ENCODE results near the gene EIF3B. TPM values are rescaled to one million over a fixed set of nuclear protein-coding genes. Genes with fewer than 3 reads are reported as not detected.

The EIF3B gene
- total RNA-seq, 2 experiments from 2014 or later, result 181 to 225 TPM

GRCh38 chr7:2350055-2350454, 4.6 kb upstream of the EIF3B start:
- Histone ChIP-seq H2AFZ (ENCODE audit: low read length) (no peak overlapping the region), H3K4me3 (ENCODE audit: low read depth, low read length, poor library complexity, severe bottlenecking) (no peak overlapping the region), H3K9me3 (ENCODE audit: low read length) (no peaks in the 10 kb centered on the region), H3K27ac (ENCODE audit: low read depth, low read length, poor library complexity, severe bottlenecking) (no peak overlapping the region), H4K20me1 (ENCODE audit: insufficient read depth, low read length) (no peaks in the 10 kb centered on the region), H3K4me1 (ENCODE audit: insufficient read depth, low read length, poor library complexity, severe bottlenecking) (peaks cover 9% of the 10 kb centered on the region), H3K79me2 (ENCODE audit: insufficient read depth, low read depth, low read length) (peaks cover 20% of the 10 kb centered on the region), H3K4me2 (ENCODE audit: low read length) (no peak overlapping the region), H3K9me2 (ENCODE audit: insufficient read depth, low read length) (no peaks in the 10 kb centered on the region), H3K36me3 (ENCODE audit: insufficient read depth, low read length) (peaks cover 15% of the 10 kb centered on the region)
- ChIA-PET CTCF (ENCODE audit: unreplicated experiment) (no interaction called here), POLR2A (interaction anchor here (0.7 kb wide), 1 partner anchor 38 kb away, joined by 3 read pairs; no protein-coding TSS in a partner anchor)
- TF ChIP-seq EZH2phosphoT487 (IDR thresholded peaks at IDR 0.05; ENCODE audit: borderline replicate concordance, low read depth, low read length), result no peak
- no peak for TF ChIP-seq CTCF (conservative IDR thresholded peaks at IDR 0.05; ENCODE audit: low read length)
- intact Hi-C loops (cut with micrococcal nuclease; ENCODE audit: unreplicated experiment), result loop anchor here (10.0 kb wide), 1 partner anchor 775 kb away; the partner anchor contains the start of gene PSMG3
- no TSS peak for BruUV-seq (replicated peaks)
- no peak for DNase-seq (ENCODE audit: low spot score)

GRCh38 chr7:2350861-2351260, 3.8 kb upstream of the EIF3B start:
- Histone ChIP-seq H3K9me2 (ENCODE audit: insufficient read depth, low read length) (no peaks in the 10 kb centered on the region), H3K79me2 (ENCODE audit: insufficient read depth, low read depth, low read length) (peaks cover 28% of the 10 kb centered on the region), H2AFZ (ENCODE audit: low read length) (no peak overlapping the region), H3K4me3 (ENCODE audit: low read depth, low read length, poor library complexity, severe bottlenecking) (no peak overlapping the region), H3K9me3 (ENCODE audit: low read length) (no peaks in the 10 kb centered on the region), H3K36me3 (ENCODE audit: insufficient read depth, low read length) (peaks cover 15% of the 10 kb centered on the region), H3K4me1 (ENCODE audit: insufficient read depth, low read length, poor library complexity, severe bottlenecking) (peaks cover 9% of the 10 kb centered on the region), H3K27ac (ENCODE audit: low read depth, low read length, poor library complexity, severe bottlenecking) (no peak overlapping the region), H4K20me1 (ENCODE audit: insufficient read depth, low read length) (peaks cover 4% of the 10 kb centered on the region), H3K4me2 (ENCODE audit: low read length) (no peak overlapping the region)
- ChIA-PET POLR2A (no interaction called here), CTCF (ENCODE audit: unreplicated experiment) (no interaction called here)
- TF ChIP-seq CTCF (conservative IDR thresholded peaks at IDR 0.05; ENCODE audit: low read length), result no peak
- TF ChIP-seq EZH2phosphoT487 (IDR thresholded peaks at IDR 0.05; ENCODE audit: borderline replicate concordance, low read depth, low read length), result no peak
- intact Hi-C loops (cut with micrococcal nuclease; ENCODE audit: unreplicated experiment), result loop anchor here (10.0 kb wide), 1 partner anchor 776 kb away; the partner anchor contains the start of gene PSMG3
- no TSS peak for BruUV-seq (replicated peaks)
- no peak for DNase-seq (ENCODE audit: low spot score)

Data from OCI-LY7 (cell line).